Endothelial cell (in vitro differentiated cells): ENCODE measurements around the gene INTU. TPM values are rescaled to one million over a fixed set of nuclear protein-coding genes. Genes with fewer than 3 reads are reported as not detected.
A peak's percentile ranks its signal among the peaks of the same experiment; 100 is the strongest.

Experiments used
- DNase-seq: peaks from one replicate; pipeline ENCODE4 v3.0.0; 2021; ENCODE audit warnings: low spot score
- H3K27ac Mint-ChIP-seq: one replicate; pipeline ENCODE4 v1.8.0; 2021; ENCODE audit warnings: mixed read lengths, inconsistent platforms; ENCODE audit not compliant: unreplicated experiment
- H3K27me3 Mint-ChIP-seq: one replicate; pipeline ENCODE4 v1.8.0; 2021; ENCODE audit warnings: mild to moderate bottlenecking, moderate library complexity, mixed read lengths, inconsistent platforms; ENCODE audit not compliant: unreplicated experiment
- H3K36me3 Mint-ChIP-seq: one replicate; pipeline ENCODE4 v1.8.0; 2021; ENCODE audit warnings: mild to moderate bottlenecking, low read depth, mixed read lengths, inconsistent platforms; ENCODE audit not compliant: unreplicated experiment
- H3K4me1 Mint-ChIP-seq: one replicate; pipeline ENCODE4 v1.8.0; 2021; ENCODE audit warnings: mild to moderate bottlenecking, mixed read lengths, inconsistent platforms; ENCODE audit not compliant: unreplicated experiment
- H3K4me3 Mint-ChIP-seq: one replicate; pipeline ENCODE4 v1.8.0; 2021; ENCODE audit warnings: mild to moderate bottlenecking, mixed read lengths, inconsistent platforms; ENCODE audit not compliant: unreplicated experiment
- H3K9me3 Mint-ChIP-seq: one replicate; pipeline ENCODE4 v1.8.0; 2021; ENCODE audit warnings: mixed read lengths, inconsistent platforms; ENCODE audit not compliant: unreplicated experiment
- CTCF ChIP-seq: fragments of 200-600 bp; sonication (generic); IDR thresholded peaks from one replicate; pipeline ENCODE4 v1.5.0; 2021; ENCODE audit warnings: antibody characterized with exemption; ENCODE audit not compliant: unreplicated experiment
- total RNA-seq: library from RNA; stranded (reverse); fragmentation: NEBNext Ultra II Directional; extraction: Animal tissue kit (Norgen Biotek cat#: 25700); gene quantifications from one replicate; pipeline ENCODE4 v1.2.1, GENCODE V29; 2021; ENCODE audit not compliant: unreplicated experiment

Gene INTU
- total RNA-seq, 1 donor from 2014 or later, result 6.4 TPM

DNA sequence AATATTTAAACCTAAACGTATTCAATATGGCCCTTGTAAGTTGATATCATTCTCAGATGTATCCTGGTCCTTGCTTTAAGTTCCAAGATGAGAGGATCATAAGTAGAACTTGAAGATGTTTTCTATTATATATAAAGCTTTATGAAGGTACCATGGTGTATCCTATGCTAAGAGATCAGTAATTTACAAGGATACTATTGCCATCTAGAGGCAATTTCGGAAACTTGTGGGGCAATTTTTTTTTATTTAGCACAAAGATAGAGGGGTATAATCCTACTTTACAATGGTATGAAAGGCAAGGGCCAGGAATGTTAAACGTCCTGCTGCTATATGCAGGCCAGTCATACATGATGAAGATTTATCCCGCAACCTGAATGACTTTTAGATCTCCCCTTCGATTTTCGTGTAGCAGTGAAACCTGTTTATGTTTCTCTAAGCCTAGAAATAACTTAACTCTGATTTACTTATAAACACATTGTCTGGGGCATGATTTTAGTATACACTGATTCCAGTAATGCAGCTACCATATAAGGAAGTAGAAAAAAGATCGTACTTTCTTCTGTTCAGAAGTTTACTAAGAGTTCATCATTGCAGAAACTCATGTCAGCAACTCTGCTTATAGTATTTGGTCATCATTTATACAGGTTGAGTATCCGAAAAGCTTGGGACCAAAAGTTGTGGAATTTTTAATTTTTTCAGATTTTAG is 100.0 kb downstream of the INTU start:
- Mint-ChIP-seq H3K4me1 (no peaks in the 10 kb centered on the region), H3K36me3 (no peaks in the 10 kb centered on the region)
- DNase-seq, result no peak

GRCh38 chr4:127734976-127735375 is 102.2 kb downstream of the INTU start:
- TF ChIP-seq CTCF, result no peak
- no peak for DNase-seq
- Mint-ChIP-seq H3K27ac (no peak overlapping the region), H3K4me3 (no peak overlapping the region), H3K9me3 (no peaks in the 10 kb centered on the region), H3K27me3 (no peaks in the 10 kb centered on the region), H3K4me1 (no peaks in the 10 kb centered on the region), H3K36me3 (no peaks in the 10 kb centered on the region)

More for the DNA sequence above, 100.0 kb downstream of the INTU start:
- Mint-ChIP-seq H3K27me3 (no peaks in the 10 kb centered on the region), H3K9me3 (no peaks in the 10 kb centered on the region), H3K4me3 (no peak overlapping the region), H3K27ac (no peak overlapping the region)
- peak; percentile 34 for TF ChIP-seq CTCF

- TF ChIP-seq CTCF, result no peak
- H3K27me3 Mint-ChIP-seq, result no peaks in the 10 kb centered on the region
- no peak overlapping the region for H3K4me3 Mint-ChIP-seq
- H3K9me3 Mint-ChIP-seq, result no peaks in the 10 kb centered on the region
- no peaks in the 10 kb centered on the region for H3K4me1 Mint-ChIP-seq
- no peaks in the 10 kb centered on the region for H3K36me3 Mint-ChIP-seq
- H3K27ac Mint-ChIP-seq, result no peak overlapping the region
- no peak for DNase-seq
Observed at GRCh38 chr4:127737295-127737694, 104.5 kb downstream of the INTU start.

DNA sequence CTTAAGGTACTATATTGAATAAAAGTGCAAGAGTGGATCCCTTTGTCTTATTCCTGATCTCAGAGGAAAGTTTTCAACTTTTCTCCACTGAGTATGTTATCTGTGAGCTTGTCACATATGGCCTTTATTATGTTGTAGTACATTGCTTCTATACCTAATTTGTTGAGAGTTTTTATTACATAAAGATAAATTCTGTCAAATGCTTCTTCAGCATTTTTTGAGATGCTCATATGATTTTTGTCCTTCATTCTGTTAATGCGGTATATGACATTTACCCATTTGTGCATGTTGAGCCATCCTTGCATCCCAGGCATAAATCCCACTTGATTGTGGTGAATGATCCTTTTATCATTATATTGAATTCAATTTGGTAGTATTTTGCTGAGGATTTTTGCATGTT is 108.5 kb downstream of the INTU start:
- Mint-ChIP-seq H3K36me3 (no peaks in the 10 kb centered on the region), H3K27ac (no peak overlapping the region), H3K27me3 (no peaks in the 10 kb centered on the region), H3K4me3 (no peak overlapping the region), H3K4me1 (no peaks in the 10 kb centered on the region), H3K9me3 (no peaks in the 10 kb centered on the region)
- DNase-seq, result no peak
- TF ChIP-seq CTCF, result no peak

- Mint-ChIP-seq H3K9me3 (peaks cover 4% of the 10 kb centered on the region), H3K27me3 (peaks cover 3% of the 10 kb centered on the region)
Observed at GRCh38 chr4:127747883-127748282, 115.1 kb downstream of the INTU start.

More at GRCh38 chr4:127747883-127748282, 115.1 kb downstream of the INTU start:
- no peak overlapping the region for H3K4me3 Mint-ChIP-seq
- no peaks in the 10 kb centered on the region for H3K36me3 Mint-ChIP-seq
- no peaks in the 10 kb centered on the region for H3K4me1 Mint-ChIP-seq
- no peak for DNase-seq
- H3K27ac Mint-ChIP-seq, result no peak overlapping the region
- no peak for TF ChIP-seq CTCF
